Endothelial cell of umbilical vein (primary cell): ENCODE results near the gene PRRX2. TPM values are rescaled to one million over a fixed set of nuclear protein-coding genes. Genes with fewer than 3 reads are reported as not detected.

Source experiments
- BruUV-seq: library from RNA; stranded (reverse); fragments of 400-500 nt; replicated peaks from 2 replicates; lab custom pipeline; 2021; lab: Mats Ljungman, UMichigan
- CTCF ChIA-PET: fragments of 300-600, 350-600 bp; sonication (Branson Sonifier 250); formaldehyde crosslinking; loops from one replicate; lab custom pipeline; 2021; ENCODE audit warnings: antibody characterized with exemption, inconsistent platforms; lab: Charles Lee
- POLR2A ChIA-PET: fragments of 300-600, 350-600 bp; sonication (Branson Sonifier 250); formaldehyde crosslinking; loops from one replicate; lab custom pipeline; 2021; ENCODE audit warnings: antibody characterized with exemption, inconsistent platforms; lab: Charles Lee
- DNase-seq: peaks from one replicate; pipeline ENCODE4 v3.0.0-alpha.2; 2011; ENCODE audit warnings: low read depth, low spot score
- FAIRE-seq: peaks from 2 replicates; lab custom pipeline; 2011; peaks lifted over from hg19 to GRCh38; lab: Jason Lieb, UNC
- H2AFZ ChIP-seq: 2 replicates; pipeline ENCODE4 v1.6.0; 2012; ENCODE audit warnings: low read depth, low read length, control low read depth, inconsistent platforms
- H3K27ac ChIP-seq: 2 replicates; pipeline ENCODE4 v1.5.1; 2011; ENCODE audit warnings: low read depth, mild to moderate bottlenecking, control low read depth, low read length, moderate library complexity; ENCODE audit not compliant: insufficient read depth
- H3K27me3 ChIP-seq, 2 experiments: 2 replicates each; pipeline versions ENCODE4 v1.6.0 to v1.6.1; 2011; ENCODE audit warnings: low read length in 2 of 2, mixed read lengths in 1 of 2; ENCODE audit not compliant: control insufficient read depth in 2 of 2, insufficient read depth in 2 of 2
- H3K36me3 ChIP-seq, 2 experiments: 2 replicates in 1 of 2; 3 replicates in 1 of 2; pipeline ENCODE4 v1.5.1; 2011; ENCODE audit warnings: low read length in 2 of 2, mild to moderate bottlenecking in 1 of 2, moderate library complexity in 1 of 2; ENCODE audit not compliant: control insufficient read depth in 2 of 2, insufficient read depth in 2 of 2; ENCODE audit errors: extremely low read depth in 1 of 2
- H3K4me1 ChIP-seq: 3 replicates; pipeline ENCODE4 v1.5.1; 2011; ENCODE audit warnings: mild to moderate bottlenecking, low read length; ENCODE audit not compliant: control insufficient read depth, insufficient read depth; ENCODE audit errors: extremely low read depth
- H3K4me2 ChIP-seq: 2 replicates; pipeline ENCODE4 v1.6.1; 2011; ENCODE audit warnings: low read length, control low read depth, mixed read lengths; ENCODE audit not compliant: insufficient read depth
- H3K4me3 ChIP-seq, 3 experiments: fragments of 200-600 bp in 1 of 3; sonication (generic), shearing (Covaris generic) in 1 of 3; replicated peaks in 1 of 3; 2 replicates each; pipeline ENCODE4 v1.5.1; 2011 to 2016; ENCODE audit warnings: control low read depth in 3 of 3, low read length in 3 of 3, mild to moderate bottlenecking in 2 of 3, inconsistent platforms in 1 of 3, low read depth in 1 of 3, moderate library complexity in 1 of 3; ENCODE audit not compliant: insufficient read depth in 1 of 3
- H3K79me2 ChIP-seq: 2 replicates; pipeline ENCODE4 v1.6.0; 2012; ENCODE audit warnings: low read length, inconsistent platforms; ENCODE audit not compliant: control insufficient read depth, insufficient read depth
- H3K9ac ChIP-seq: replicated peaks from 2 replicates; pipeline ENCODE3; 2011; ENCODE audit warnings: low read length, control low read depth; ENCODE audit not compliant: insufficient read depth; ENCODE audit errors: extremely low read depth
- H3K9me1 ChIP-seq: replicated peaks from 3 replicates; pipeline ENCODE4 v1.6.0; 2011; ENCODE audit warnings: mild to moderate bottlenecking, low read length; ENCODE audit not compliant: control insufficient read depth, insufficient read depth; ENCODE audit errors: extremely low read depth
- H3K9me3 ChIP-seq: replicated peaks from 2 replicates; pipeline ENCODE4 v1.5.1; 2012; ENCODE audit warnings: low read length, inconsistent platforms; ENCODE audit not compliant: control insufficient read depth, insufficient read depth
- H4K20me1 ChIP-seq: replicated peaks from 2 replicates; pipeline ENCODE3; 2011; ENCODE audit warnings: mild to moderate bottlenecking, low read length; ENCODE audit not compliant: control insufficient read depth, insufficient read depth; ENCODE audit errors: extremely low read depth
- CTCF ChIP-seq, 2 donors: IDR thresholded peaks; 1 replicate in 1 of 2; 2 replicates in 1 of 2; pipeline ENCODE4 v1.5.1; 2011; ENCODE audit warnings: low read length in 2 of 2, mild to moderate bottlenecking in 2 of 2, moderate library complexity in 2 of 2, control low read depth in 1 of 2, inconsistent platforms in 1 of 2, low read depth in 1 of 2; ENCODE audit not compliant: insufficient read depth in 1 of 2; ENCODE audit errors: extremely low read depth in 1 of 2
- EZH2 ChIP-seq: IDR thresholded peaks from 2 replicates; pipeline ENCODE4 v1.6.1; 2012; ENCODE audit warnings: borderline replicate concordance, low read depth, mild to moderate bottlenecking, moderate library complexity, low read length, inconsistent platforms; ENCODE audit not compliant: severe bottlenecking
- FOS ChIP-seq: IDR thresholded peaks from 2 replicates; pipeline ENCODE4 v1.6.1; 2011; ENCODE audit warnings: mild to moderate bottlenecking, low read length, moderate library complexity, borderline replicate concordance; ENCODE audit not compliant: insufficient read depth
- GATA2 ChIP-seq: IDR thresholded peaks from 2 replicates; pipeline ENCODE4 v1.7.0; 2011; ENCODE audit warnings: low read depth, mild to moderate bottlenecking, moderate library complexity, mixed read lengths, low read length; ENCODE audit not compliant: insufficient read length, insufficient read depth
- JUN ChIP-seq: IDR thresholded peaks from 2 replicates; pipeline ENCODE4 v1.6.1; 2011; ENCODE audit warnings: borderline replicate concordance, low read depth; ENCODE audit not compliant: insufficient read length, insufficient read depth
- MAX ChIP-seq: IDR thresholded peaks from 2 replicates; pipeline ENCODE4 v1.6.1; 2011; ENCODE audit not compliant: insufficient read depth, insufficient read length
- MYC ChIP-seq: IDR thresholded peaks from one replicate; pipeline ENCODE4 v1.6.1; 2011; ENCODE audit warnings: mild to moderate bottlenecking, low read depth, low read length
- POLR2A ChIP-seq: IDR thresholded peaks from 2 replicates; pipeline ENCODE4 v1.6.1; 2012; ENCODE audit warnings: low read depth, mild to moderate bottlenecking, control low read depth, low read length
- POLR2AphosphoS5 ChIP-seq: IDR thresholded peaks from 2 replicates; pipeline ENCODE4 v1.6.1; 2012; ENCODE audit warnings: low read depth, mild to moderate bottlenecking, control low read depth, low read length, moderate library complexity; ENCODE audit not compliant: insufficient read depth
- dilution Hi-C: fragments of 300-500 bp; cut with MboI; formaldehyde crosslinking; loops from one replicate; pipeline ENCODE4 v1.15.0; 2019; ENCODE audit warnings: low sequenced_read_pairs; ENCODE audit not compliant: extremely low pct_ligation_motif_present
- intact Hi-C: fragments of 100-400 bp; cut with micrococcal nuclease; formaldehyde crosslinking; loops from one replicate; pipeline ENCODE4 v1.10.0; 2022
- polyA plus RNA-seq, 4 experiments: library from polyadenylated mRNA; depleted of rRNA in 3 of 4; stranded (reverse) in 3 of 4; unstranded in 1 of 4; fragments of >200 nt; gene quantifications; 2 replicates each; pipeline versions ENCODE4 v1.2.1 to v1.2.3, GENCODE V29; 2011 to 2012; ENCODE audit warnings: missing spikeins in 1 of 4
- total RNA-seq: library from RNA; stranded (reverse); gene quantifications from 2 replicates; pipeline ENCODE4 v1.2.3, GENCODE V29; 2021

The PRRX2 gene
- total and polyA plus RNA-seq, 2 donors (not counting 3 experiments of a cell fraction or from before 2014, with no cell fraction given): 0.19 to 0.77 TPM

GRCh38 chr9:129628709-129629108 is 36.7 kb upstream of the PRRX2 start:
- FAIRE-seq: no peak
- no peak for TF ChIP-seq EZH2
- TF ChIP-seq MAX: no peak
- TF ChIP-seq CTCF (IDR thresholded peaks at IDR 0.05; ENCODE audit: extremely low read depth in 1 of 2, insufficient read depth in 1 of 2, low read depth in 1 of 2, low read length in 2 of 2): no peak
- no peak for TF ChIP-seq JUN
- TF ChIP-seq POLR2A: no peak
- no peak for TF ChIP-seq MYC
- no peak for TF ChIP-seq FOS
- no peak for TF ChIP-seq POLR2AphosphoS5
- TF ChIP-seq GATA2: no peak
- no peaks in the 10 kb centered on the region for H3K27me3 ChIP-seq
- no peak overlapping the region for H3K4me3 ChIP-seq
- no peak overlapping the region for H3K27ac ChIP-seq
- peaks cover 16% of the 10 kb centered on the region for H3K4me1 ChIP-seq
- BruUV-seq: no TSS peak
- no peaks in the 10 kb centered on the region for H3K9me1 ChIP-seq
- H3K4me2 ChIP-seq: no peak overlapping the region
- intact Hi-C loops: no loop called here
- dilution Hi-C loops: no loop called here
- peaks cover 73% of the 10 kb centered on the region for H3K79me2 ChIP-seq
- no peak overlapping the region for H2AFZ ChIP-seq
- DNase-seq: no peak
- CTCF ChIA-PET: interaction anchor here (2.0 kb wide), 1 partner anchor 497 kb away, joined by 7 read pairs; no protein-coding TSS in a partner anchor
- H3K9me3 ChIP-seq: no peaks in the 10 kb centered on the region
- no peak overlapping the region for H3K9ac ChIP-seq
- peaks cover 2 to 8% of the 10 kb centered on the region in 2 experiments for H3K36me3 ChIP-seq
- no peaks in the 10 kb centered on the region for H4K20me1 ChIP-seq
- POLR2A ChIA-PET: no interaction called here
